Measurements from ENCODE around the gene ZER1. TPM values are rescaled to one million over a fixed set of nuclear protein-coding genes. Genes with fewer than 3 reads are reported as not detected.
"Not testable (repeated sequence)": the region's sequence is repeated elsewhere in the genome, so short reads cannot be mapped to it uniquely, and the experiment has no call there.

ZER1 gene
- total RNA-seq, 1 donor from 2014 or later: 37.6 TPM

GRCh38 chr9:128788445-128788844 is 16.7 kb upstream of the ZER1 start:
- DNase-seq (ENCODE audit: extremely low read depth, low read depth, low spot score): no peak

- DNase-seq (ENCODE audit: extremely low read depth, low read depth, low spot score): no peak
Measured at GRCh38 chr9:128787659-128788058, 15.9 kb upstream of the ZER1 start.

GRCh38 chr9:128786681-128787601 is 15.2 kb upstream of the ZER1 start, which contains the start of gene TBC1D13:
Gene TBC1D13, plus strand, starts transcription at chr9:128787253. Its CDS starts 101 bp downstream, at chr9:128787354.
- DNase-seq (ENCODE audit: extremely low read depth, low read depth, low spot score): no peak

- DNase-seq (ENCODE audit: extremely low read depth, low read depth, low spot score): no peak
Measured at GRCh38 chr9:128785427-128785826, 13.7 kb upstream of the ZER1 start.

GRCh38 chr9:128782669-128783068 is 10.9 kb upstream of the ZER1 start:
- no peak for DNase-seq (ENCODE audit: extremely low read depth, low read depth, low spot score)

- no peak for DNase-seq (ENCODE audit: extremely low read depth, low read depth, low spot score)
Measured at GRCh38 chr9:128781187-128782070, 9.7 kb upstream of the ZER1 start.

- DNase-seq (ENCODE audit: extremely low read depth, low read depth, low spot score): not testable (repeated sequence)
Measured at GRCh38 chr9:128780093-128780492, 8.4 kb upstream of the ZER1 start.

GRCh38 chr9:128774804-128775203 is 3.1 kb upstream of the ZER1 start:
- no peak for DNase-seq (ENCODE audit: extremely low read depth, low read depth, low spot score)

GRCh38 chr9:128773049-128773448 is 1.3 kb upstream of the ZER1 start:
- no peak for DNase-seq (ENCODE audit: extremely low read depth, low read depth, low spot score)

- no peak for DNase-seq (ENCODE audit: extremely low read depth, low read depth, low spot score)
Measured at GRCh38 chr9:128771094-128771721, 519 bp downstream of the ZER1 start.

- no peak for DNase-seq (ENCODE audit: extremely low read depth, low read depth, low spot score)
Measured at GRCh38 chr9:128770286-128771030, 1.3 kb downstream of the ZER1 start.

- DNase-seq (ENCODE audit: extremely low read depth, low read depth, low spot score): no peak
Measured at GRCh38 chr9:128768606-128769005, 3.1 kb downstream of the ZER1 start.

GRCh38 chr9:128765499-128765898 is 6.2 kb downstream of the ZER1 start:
- DNase-seq (ENCODE audit: extremely low read depth, low read depth, low spot score): no peak

- no peak for DNase-seq (ENCODE audit: extremely low read depth, low read depth, low spot score)
Measured at GRCh38 chr9:128764361-128764760, 7.4 kb downstream of the ZER1 start.

GRCh38 chr9:128762671-128763449 is 8.9 kb downstream of the ZER1 start:
- no peak for DNase-seq (ENCODE audit: extremely low read depth, low read depth, low spot score)

GRCh38 chr9:128757602-128758001 is 14.1 kb downstream of the ZER1 start:
- no peak for DNase-seq (ENCODE audit: extremely low read depth, low read depth, low spot score)

GRCh38 chr9:128753627-128754026 is 18.1 kb downstream of the ZER1 start:
- DNase-seq (ENCODE audit: extremely low read depth, low read depth, low spot score): no peak

- no peak for DNase-seq (ENCODE audit: extremely low read depth, low read depth, low spot score)
Measured at GRCh38 chr9:128750926-128751595, 20.7 kb downstream of the ZER1 start.

GRCh38 chr9:128747241-128747640 is 24.5 kb downstream of the ZER1 start:
- DNase-seq (ENCODE audit: extremely low read depth, low read depth, low spot score): no peak

All from glomerular endothelial cell (primary cell).